Inferior parietal cortex (tissue), 1 donor: ENCODE data around the gene DCAF11.

Experiments
- DNase-seq: peaks from one replicate; pipeline ENCODE4 v3.0.0-alpha.2; 2016; ENCODE audit errors: extremely low spot score

DCAF11 gene

GRCh38 chr14:24160850-24161804 is 46.5 kb downstream of the DCAF11 start, which contains the start of gene IRF9:
IRF9 (plus strand) TSS chr14:24161265; CDS start chr14:24162145, 880 bp downstream.
- peak; percentile 97 for DNase-seq

- DNase-seq: no peak
These were observed 47.5 kb downstream of the DCAF11 start for GRCh38 chr14:24162093-24162492.

- DNase-seq: no peak
These were observed 50.0 kb downstream of the DCAF11 start for GRCh38 chr14:24164518-24164991.

DNA sequence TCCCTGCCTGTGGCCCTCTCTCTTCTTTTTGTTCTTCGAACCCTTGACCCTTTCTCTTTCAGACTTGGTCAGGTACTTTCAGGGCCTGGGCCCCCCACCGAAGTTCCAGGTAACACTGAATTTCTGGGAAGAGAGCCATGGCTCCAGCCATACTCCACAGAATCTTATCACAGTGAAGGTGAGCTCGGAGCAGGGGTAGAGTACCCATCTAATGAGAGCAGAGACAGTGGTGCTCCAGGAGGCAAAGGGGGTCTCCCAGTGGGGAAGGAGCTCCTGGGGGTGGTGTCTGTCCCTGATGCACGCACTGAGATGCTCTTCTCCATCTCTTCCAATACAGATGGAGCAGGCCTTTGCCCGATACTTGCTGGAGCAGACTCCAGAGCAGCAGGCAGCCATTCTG is 51.2 kb downstream of the DCAF11 start:
- DNase-seq: no peak

DNA sequence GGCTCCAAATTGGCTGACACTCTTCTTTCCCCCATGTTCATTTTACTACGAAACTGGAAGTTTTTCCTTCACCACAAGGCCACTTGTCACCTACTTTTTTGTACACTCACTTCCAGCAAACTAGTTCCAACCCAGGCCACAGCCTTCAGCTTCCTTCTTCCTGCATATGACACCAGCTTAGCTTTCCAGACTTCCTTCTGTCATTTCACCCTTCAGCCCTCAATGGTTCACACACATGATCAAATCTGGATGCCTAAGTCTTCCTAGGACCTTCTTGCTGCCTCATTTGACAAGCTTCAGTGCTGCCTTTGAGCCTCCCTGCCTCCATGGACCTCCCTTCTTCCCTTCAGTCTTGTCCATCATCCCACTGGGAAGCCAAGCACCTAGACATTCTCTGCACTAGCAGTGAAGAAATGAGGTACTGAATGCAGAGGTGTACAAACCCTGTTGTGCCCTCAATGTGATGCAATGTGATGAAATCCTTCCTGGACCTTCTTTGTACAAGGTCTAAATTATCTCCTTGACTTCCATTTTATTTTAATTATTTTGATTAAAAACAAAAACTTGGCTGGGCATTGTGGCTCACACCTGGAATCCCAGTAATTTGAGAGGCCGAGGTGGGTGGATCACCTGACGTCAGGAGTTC is 53.0 kb downstream of the DCAF11 start:
- no peak for DNase-seq

DNA sequence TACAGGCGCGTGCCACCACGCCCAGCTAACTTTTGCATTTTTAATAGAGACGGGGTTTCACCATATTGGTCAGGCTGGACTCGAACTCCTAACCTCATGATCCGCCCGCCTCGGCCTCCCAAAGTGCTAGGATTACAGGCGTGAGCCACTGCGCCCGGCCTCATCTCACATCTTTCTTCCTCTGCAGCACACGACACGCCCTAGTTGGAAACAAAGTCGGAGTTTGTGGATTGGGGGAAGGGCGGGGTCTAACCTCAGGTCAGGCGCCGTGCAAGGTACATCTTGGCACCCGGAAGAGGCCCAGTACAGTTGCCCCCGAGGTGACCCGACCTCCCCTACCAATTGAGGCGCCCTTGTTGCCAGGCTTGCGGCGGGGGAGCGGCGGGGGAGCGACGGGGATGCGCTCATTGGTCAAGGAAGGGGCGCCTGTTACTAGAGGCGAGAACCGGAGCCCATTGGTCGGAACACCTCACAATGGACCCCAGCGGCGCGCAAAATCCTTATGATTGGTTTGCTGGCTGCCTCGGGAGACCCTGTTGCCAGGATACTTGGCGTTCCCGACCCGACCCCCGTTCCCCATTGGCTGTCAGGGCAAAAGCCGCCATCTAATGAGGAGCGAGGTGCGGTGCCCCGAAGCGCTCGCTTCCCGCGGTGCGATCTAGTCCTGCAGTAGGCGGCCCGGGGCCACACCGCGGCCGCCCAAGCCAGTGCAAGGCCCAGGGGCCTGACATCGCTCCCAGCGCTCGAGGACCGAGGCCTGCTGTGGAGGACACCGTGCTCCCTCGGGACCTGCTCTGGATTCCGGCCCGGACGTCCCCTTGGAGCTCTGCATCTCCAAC is 57.1 kb downstream of the DCAF11 start, which contains the start of gene REC8:
Gene REC8 (plus strand): TSS at position 659 of the 839 bp plus-strand sequence. CDS start 473 bp downstream, outside the sequence.
- peak; percentile 88 for DNase-seq

DNA sequence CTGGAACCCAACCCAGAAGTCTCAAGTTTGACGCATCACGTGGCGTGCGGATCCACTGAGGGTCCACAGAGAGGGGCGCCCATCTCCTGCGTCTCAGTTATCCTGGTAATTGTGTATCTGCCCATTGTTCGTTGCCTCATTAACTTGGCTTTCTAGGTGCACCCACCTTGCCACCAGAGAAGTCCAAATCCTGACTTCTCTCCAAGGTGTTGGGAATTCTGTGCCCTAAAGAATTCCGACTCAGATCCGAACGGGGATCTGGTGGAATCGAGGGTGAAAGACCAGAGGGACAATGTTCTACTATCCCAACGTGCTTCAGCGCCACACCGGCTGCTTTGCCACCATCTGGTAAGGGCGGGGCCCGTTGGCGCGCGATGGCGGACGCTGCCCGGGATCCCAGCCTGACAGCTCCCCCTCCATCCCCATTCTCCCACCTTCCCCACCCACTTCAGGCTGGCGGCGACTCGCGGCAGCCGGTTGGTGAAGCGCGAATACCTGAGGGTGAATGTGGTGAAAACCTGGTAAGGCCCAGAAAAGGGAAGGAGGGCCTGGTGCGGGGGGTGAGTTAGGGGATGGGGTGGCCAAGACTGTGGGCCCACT is 57.8 kb downstream of the DCAF11 start:
- DNase-seq: no peak

- no peak for DNase-seq
These were observed 58.3 kb downstream of the DCAF11 start for GRCh38 chr14:24172871-24173281.
